ENCODE data around the gene HPSE2.
"Not testable (repeated sequence)": the region's sequence is repeated elsewhere in the genome, so short reads cannot be mapped to it uniquely, and the experiment has no call there.

Gene HPSE2

DNA sequence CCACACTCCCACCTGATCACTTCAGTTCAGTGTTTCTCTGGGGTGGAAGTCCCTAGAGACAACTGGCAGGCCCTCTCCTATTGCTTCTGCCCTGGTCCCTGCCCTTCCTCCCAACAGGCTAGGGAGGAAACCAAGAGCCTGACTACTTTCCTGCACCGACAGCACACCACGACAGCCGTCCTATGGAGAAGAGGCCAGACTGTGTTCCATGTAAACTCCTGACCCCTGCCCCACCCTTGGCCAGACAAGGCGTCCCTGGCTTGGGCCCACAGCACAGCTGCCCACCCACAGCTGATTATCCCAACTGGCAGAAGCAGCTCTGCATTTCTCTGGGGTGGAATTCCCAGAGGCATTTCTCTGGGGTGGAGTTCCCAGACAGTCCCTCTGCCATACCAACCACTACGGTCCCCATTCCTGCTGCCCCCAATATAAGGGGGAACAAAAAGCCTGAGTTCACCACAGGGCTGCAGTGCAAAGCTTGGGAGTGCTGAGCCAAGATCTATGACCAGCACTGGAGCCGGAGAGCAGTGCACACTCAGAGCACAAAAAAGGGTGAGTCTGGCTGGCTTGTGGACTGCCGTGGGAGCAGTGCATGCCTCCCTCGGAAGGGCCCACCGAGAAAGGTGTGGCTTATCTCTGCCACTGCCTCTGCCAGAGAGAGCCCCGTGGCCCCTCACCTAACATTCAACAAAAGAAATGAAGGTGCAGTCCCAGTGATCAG, 193.4 kb downstream of the HPSE2 start:
- no peak for DNase-seq (ENCODE audit: low read depth, low spot score)
- no peak overlapping the region for H3K4me3 ChIP-seq (ENCODE audit: low read length)

DNA sequence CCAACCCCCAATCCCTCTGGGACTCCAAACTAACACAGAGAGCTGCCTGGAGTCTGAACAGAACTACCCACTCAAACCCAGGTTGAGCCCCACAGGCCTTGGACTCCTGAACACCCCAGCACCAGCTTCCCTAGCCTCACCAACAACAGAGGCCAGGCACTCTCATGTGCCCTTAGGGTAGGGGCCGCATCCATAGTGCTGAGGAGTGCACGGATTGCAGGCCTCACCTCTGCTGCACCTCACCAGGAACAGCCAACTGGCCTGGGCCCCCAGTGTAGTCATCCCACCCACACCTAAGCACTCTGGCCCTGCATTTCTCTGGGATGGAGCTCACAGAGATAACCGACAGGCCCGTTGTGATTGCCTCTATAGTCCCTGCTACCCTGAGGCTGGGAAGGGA, 194.2 kb downstream of the HPSE2 start:
- H3K4me3 ChIP-seq (ENCODE audit: low read length), result no peak overlapping the region
- no peak for DNase-seq (ENCODE audit: low read depth, low spot score)

DNA sequence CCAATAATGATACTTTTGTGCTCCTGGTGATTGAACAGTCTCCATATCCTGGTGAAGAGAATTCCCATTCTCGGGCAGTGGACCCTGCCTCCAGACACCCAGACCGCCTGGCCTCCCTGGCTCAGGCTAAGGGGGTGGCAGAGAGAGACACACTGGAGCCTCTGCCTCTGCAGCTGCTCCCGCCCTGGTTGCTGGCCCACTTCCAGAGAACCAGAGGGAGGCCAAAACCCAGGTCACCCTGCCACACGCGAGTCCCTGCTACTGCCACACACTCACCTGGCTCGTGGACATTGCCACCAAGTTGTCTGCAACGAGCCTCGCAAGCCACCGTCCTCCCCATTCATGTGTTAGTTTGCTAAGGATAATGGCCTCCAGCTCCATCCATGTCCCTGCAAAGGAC, 221.8 kb downstream of the HPSE2 start:
- H3K4me3 ChIP-seq (ENCODE audit: low read length), result no peak overlapping the region
- no peak for DNase-seq (ENCODE audit: low read depth, low spot score)

DNA sequence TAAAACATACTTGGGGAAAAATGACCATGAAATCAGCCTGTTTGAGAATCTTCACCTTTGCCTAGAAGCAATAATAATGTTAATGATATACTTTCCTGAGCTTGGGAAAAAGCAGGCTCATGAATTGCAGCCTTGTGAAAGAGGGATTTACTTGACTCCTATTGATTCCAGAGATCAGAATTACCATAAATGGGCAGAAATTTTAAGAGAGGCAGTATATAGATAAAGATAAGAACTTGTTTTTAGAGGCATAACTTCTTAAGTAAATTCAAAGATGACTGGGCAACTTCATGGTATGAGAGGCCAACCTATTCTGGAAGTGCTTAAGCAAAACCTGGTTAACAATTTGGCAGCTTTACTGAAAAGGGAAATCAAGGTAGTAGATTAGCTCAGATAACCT, 225.4 kb downstream of the HPSE2 start:
- H3K4me3 ChIP-seq (ENCODE audit: low read length), result no peak overlapping the region
- DNase-seq (ENCODE audit: low read depth, low spot score), result no peak

DNA sequence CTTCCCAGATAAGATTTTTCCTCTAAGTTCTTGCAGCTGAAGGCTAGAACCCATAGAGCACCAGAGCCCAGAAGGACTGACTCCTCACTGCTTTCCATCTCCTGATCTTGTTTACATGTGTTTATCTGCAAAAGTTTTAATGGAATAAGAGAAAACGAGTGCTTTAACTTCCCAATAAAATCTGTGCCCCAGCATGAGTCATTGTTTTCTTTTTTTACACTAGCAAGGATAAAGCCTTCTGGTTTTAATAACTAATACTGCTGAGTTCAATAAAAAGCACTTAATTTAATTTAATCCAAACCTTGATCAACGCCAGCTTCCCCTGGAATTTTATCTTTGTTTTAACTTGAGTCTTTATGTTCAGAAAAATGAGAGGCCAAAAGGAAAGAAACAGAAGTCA, 227.6 kb downstream of the HPSE2 start:
- DNase-seq (ENCODE audit: low read depth, low spot score), result no peak
- no peak overlapping the region for H3K4me3 ChIP-seq (ENCODE audit: low read length)

DNA sequence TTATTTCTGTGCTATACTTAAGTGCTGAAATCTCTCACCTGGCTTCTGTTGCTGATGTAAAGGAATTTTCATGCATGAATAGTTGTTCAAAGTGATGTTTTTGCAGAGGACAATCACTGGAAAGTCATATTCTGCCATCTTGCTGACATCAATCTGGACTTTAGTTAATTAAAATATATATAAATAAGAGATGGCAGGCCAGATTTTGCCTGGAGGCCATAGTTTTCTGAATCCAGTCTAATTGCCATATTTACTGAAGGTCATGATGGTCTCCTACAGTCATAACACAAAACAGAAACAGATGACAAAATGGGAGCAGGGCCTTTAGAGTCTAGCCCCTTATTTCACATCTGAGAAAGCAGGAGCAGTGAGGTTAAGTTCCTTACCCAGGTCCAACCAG, 228.2 kb downstream of the HPSE2 start:
- H3K4me3 ChIP-seq (ENCODE audit: low read length), result no peak overlapping the region
- no peak for DNase-seq (ENCODE audit: low read depth, low spot score)

DNA sequence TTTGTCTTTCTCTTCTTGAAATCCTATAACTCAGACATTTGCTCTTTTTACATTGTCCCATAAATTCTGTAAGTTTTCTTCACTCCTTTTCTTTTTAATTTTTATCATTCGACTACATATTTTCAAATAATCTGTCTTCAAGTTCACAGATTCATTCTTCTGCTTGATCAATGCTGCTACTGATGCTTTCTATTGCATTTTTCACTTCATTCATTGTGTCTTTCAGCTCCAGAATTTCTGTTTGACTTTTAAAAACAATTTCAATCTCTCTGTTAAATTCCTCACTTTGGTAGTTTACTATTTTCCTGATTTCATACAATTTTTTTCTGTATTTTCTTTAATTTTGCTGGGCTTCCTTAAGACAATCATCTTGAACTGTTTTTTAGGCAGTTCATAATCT, 230.4 kb downstream of the HPSE2 start:
- DNase-seq (ENCODE audit: low read depth, low spot score), result no peak
- H3K4me3 ChIP-seq (ENCODE audit: low read length), result no peak overlapping the region

DNA sequence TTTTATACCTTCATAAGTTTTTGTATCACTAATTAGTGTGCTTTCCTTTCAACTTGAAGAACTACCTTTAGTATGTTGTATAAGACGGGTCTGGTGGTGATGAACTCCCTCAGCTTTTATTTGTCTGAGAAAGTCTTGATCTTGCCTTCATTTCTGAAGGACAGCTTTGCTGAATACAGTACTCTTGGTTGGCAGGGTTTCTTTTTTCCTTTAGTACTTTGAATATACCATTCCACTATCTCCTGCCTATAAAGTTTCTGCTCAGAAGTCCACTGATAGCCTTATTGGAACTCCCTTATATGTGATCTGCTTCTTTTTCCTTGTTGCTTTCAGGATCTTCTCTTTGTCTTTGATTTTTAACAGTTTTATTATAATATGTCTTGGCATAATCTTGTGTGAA, 230.9 kb downstream of the HPSE2 start:
- H3K4me3 ChIP-seq (ENCODE audit: low read length), result no peak overlapping the region
- DNase-seq (ENCODE audit: low read depth, low spot score), result no peak

DNA sequence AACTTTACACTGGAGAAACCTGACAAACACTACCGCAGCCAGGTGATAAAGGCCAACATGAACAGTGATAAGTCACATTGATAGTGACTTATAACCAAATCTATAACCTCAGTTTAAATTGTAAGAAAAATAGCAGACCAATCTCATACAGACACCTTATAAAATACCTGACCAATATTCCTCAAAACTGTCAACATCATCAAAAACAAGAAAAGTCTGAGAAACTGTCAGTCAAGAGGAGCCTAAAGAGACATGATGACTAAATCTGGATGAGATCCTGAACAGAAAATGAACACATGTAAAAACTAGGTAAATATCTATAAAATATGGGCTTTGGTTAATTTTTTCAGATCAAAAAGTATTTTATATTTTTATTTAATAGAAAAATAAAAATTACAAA, 233.3 kb downstream of the HPSE2 start:
- no peak overlapping the region for H3K4me3 ChIP-seq (ENCODE audit: low read length)
- DNase-seq (ENCODE audit: low read depth, low spot score), result no peak

DNA sequence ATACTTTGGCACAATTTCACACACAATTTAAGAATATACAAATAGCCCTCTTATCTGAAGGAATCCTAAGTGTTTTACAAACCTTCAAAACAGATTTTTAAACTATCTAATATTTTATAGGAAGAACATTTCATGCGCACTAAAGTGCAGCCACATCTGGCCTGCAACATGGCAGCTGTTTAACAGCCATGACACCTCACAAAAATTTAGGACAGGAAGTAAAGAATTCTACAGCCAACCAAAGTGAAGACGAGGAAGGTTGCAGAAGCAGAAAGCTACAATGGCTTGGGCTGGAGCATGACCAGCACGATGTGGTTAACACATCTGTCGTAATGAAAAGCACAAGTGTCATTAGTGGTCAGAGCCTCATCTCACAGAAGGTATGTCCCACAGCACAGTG, 238.1 kb downstream of the HPSE2 start:
- H3K4me3 ChIP-seq (ENCODE audit: low read length), result no peak overlapping the region
- no peak for DNase-seq (ENCODE audit: low read depth, low spot score)

DNA sequence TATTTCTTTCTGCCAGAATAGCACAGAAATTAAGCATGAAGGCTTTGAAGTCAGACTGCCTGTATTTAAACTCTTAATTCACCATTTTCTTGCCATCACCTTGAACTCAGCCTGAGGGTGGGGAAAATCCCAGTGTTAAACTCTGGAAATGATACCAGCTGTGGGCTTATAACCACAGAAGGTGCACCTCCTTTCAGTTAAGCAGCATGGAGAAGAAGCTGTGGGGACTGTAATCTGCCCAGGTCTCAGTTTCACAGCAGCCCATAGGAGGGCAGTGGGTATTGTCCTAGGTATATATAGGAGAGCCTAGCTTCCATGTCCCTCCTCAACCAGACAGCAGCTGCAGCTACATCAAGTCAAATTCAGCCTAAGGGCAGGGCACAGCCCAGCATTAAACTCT, 241.6 kb downstream of the HPSE2 start:
- no peak overlapping the region for H3K4me3 ChIP-seq (ENCODE audit: low read length)
- DNase-seq (ENCODE audit: low read depth, low spot score), result no peak

DNA sequence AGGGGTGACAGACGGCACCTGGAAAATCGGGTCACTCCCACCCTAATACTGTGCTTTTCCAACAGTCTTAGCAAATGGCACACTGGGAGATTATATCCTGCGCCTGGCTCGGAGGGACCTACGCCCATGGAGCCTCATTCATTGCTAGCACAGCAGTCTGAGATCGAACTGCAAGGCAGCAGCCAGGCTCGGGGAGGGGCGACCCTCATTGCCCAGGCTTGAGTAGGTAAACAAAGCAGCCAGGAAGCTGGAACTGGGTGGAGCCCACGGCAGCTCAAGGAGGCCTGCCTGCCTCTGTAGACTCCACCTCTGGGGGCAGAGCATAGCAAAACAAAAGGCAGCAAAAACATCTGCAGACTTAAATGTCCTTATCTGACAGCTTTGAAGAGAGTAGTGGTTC, 251.9 kb downstream of the HPSE2 start:
- DNase-seq (ENCODE audit: low read depth, low spot score); H3K4me3 ChIP-seq (ENCODE audit: low read length): not testable (repeated sequence)

DNA sequence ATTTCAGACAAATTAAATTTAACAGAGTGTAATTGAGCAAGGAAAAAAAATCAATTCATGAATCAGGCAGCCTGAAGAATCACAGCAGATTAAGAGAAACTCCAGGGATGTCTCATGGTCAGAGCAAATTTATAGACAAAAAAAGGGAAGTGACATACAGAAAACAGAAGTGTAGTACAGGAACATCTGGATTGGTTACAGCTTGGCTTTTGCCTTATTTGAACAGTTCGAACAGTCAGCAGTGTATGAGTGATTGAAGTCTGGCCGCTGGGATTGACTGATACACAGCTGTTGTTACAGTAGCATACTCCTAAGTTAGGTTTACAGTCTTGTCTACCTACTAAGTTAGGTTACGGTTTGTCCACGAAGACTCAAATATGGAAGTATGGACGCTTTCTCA, 255.3 kb downstream of the HPSE2 start:
- H3K4me3 ChIP-seq (ENCODE audit: low read length), result no peak overlapping the region
- no peak for DNase-seq (ENCODE audit: low read depth, low spot score)

DNA sequence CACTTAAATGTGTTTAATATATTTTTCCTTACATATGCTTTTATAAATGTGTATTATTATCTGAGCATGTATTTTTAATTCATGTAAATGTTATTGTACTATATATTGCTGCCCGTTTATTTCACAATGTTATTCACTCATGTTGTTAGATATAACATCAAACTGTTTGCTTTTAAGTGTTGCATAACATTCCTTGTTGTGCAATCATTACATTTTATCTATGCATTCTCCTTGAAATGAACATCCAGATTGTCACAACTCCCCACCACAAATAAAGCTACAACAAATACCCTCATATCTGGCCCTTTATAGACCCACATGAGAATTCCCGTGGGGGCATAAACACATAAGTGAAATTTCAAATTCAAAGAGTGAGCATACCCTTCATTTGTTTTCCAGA, 264.2 kb downstream of the HPSE2 start:
- DNase-seq (ENCODE audit: low read depth, low spot score), result no peak
- H3K4me3 ChIP-seq (ENCODE audit: low read length), result no peak overlapping the region

DNA sequence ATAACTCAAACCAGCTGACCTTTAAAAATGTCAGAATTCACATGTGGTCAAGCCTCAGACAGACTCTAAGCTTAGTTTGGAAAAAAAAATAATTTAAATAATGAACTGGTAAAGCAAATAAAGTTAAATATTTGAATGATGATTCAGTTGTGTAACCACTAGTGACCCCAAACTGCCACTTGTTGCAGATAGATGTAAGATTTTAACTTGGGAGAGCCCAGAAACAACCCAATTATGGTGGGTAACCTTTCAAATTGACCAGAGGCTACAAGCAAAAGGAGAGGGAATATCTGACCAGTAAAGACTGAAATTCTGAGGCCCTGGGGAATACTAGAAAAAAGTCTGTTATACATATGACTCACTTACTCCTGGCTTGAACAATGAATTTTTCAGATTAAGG, 268.1 kb downstream of the HPSE2 start:
- no peak for DNase-seq (ENCODE audit: low read depth, low spot score)
- H3K4me3 ChIP-seq (ENCODE audit: low read length), result no peak overlapping the region

DNA sequence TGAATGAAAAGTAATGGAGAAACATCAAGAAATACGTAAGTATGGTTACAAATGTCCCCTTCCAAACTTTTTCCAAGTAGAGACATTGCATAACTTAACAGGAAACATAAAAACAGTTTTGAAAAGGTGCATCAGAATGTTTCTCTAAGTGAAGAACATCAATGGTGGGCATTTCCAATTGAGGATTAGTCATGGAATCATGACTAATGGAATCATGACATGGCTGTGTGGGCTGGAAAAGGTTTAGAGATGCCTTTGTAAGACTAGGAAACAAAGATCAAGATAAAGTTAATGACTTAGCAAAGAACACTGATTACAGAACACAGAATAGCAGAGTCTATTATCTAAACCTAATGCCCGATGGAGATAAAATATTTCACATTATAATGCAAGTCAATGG, 272.0 kb downstream of the HPSE2 start:
- no peak for DNase-seq (ENCODE audit: low read depth, low spot score)
- H3K4me3 ChIP-seq (ENCODE audit: low read length), result no peak overlapping the region

DNA sequence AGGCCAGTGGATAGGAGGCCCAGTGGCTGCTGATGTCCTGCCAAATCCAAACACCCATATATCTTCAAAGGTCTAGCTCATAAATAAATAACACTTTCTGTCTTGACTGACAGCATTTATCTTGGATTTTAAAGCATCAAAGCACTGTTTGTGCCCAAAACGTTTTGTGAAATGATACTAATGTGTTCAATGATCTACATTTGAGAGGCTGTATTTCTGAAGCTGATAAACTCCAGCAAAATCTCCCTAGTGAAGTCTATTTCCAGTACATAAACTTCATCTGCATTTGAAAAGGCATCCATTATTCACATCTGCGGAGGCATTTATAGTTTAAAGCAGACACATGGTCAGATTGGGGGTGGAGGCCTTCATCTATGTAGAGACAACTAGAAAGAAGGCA, 276.3 kb downstream of the HPSE2 start:
- no peak for DNase-seq (ENCODE audit: low read depth, low spot score)
- H3K4me3 ChIP-seq (ENCODE audit: low read length), result no peak overlapping the region

DNA sequence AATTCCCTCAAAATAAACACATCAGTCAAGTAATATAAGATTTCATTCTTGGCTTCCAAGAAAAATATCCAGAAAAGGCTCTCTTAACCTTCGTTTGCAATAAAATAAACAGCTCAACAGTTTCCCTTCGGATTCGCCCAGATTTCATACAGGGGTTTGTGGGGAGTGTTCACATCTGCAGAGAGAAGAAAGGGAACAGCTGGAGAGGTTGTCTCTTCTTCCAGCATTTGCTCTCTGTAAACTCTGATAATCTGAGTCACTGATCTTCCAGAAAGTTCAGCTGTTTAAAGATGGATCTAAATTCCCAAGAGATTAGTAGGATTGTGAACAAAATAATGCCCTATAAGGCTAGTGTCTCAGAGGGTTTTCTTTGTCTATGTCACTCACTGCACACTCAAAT, 277.9 kb downstream of the HPSE2 start:
- DNase-seq (ENCODE audit: low read depth, low spot score), result no peak
- no peak overlapping the region for H3K4me3 ChIP-seq (ENCODE audit: low read length)

DNA sequence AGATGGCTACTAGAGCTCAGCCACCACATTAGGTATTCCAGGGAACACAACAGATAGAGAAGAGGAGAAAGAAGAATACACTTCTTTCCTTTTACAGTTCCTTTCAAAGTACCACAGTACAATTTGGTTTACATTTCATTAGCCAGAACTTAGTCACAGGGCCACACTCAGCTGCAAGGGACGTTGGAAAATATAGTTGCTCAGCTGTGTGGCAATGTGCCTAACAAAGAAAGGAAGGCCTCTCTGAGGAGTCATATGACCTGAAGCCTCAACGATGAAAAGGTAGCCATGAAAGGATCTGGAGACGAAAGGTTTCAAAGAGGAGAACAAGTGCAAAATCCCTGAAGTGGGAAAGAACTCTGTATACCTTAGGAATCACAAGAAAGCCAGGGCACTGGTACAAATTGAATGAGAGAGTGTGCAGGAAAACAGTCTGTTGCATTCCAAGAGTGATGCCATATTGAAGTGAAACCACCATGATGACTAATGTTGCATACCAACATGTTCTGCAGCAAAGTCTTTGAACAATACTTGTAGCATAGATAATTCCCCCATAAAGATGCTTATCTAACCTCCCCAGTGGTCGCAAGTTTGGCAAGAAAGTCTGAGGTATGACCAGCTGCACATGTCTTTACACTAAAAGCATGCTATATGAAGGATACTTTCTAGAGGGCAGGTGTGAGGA, 278.9 kb downstream of the HPSE2 start:
- H3K4me3 ChIP-seq (ENCODE audit: low read length), result no peak overlapping the region
- DNase-seq (ENCODE audit: low read depth, low spot score), result no peak

DNA sequence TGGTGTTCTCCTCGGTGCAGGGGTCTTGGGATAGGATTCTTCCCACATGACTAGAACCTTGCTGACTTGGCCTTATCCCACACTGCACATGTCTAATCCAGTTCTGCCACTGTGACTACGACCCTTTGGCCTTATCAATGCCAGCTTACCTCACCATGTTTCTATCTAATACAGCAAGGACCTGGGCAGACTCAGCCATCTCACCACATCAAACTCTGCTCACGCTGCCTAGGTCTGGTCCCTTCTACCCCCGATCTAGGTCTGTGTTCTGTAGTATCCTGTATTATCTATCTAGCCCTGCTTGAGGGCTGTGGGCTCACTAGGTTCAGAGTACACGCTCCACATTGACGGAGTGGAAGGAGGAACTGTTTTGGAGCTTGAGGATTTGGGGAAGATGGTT, 282.4 kb downstream of the HPSE2 start:
- DNase-seq (ENCODE audit: low read depth, low spot score), result no peak
- no peak overlapping the region for H3K4me3 ChIP-seq (ENCODE audit: low read length)
